ENCODE data around the gene TMEM163. TPM values are rescaled to one million over a fixed set of nuclear protein-coding genes. Genes with fewer than 3 reads are reported as not detected.
"Not testable (repeated sequence)": the region's sequence is repeated elsewhere in the genome, so short reads cannot be mapped to it uniquely, and the experiment has no call there.

TMEM163 gene
- total RNA-seq, 2 donors from 2014 or later, result 0.93 to 2.6 TPM

DNA sequence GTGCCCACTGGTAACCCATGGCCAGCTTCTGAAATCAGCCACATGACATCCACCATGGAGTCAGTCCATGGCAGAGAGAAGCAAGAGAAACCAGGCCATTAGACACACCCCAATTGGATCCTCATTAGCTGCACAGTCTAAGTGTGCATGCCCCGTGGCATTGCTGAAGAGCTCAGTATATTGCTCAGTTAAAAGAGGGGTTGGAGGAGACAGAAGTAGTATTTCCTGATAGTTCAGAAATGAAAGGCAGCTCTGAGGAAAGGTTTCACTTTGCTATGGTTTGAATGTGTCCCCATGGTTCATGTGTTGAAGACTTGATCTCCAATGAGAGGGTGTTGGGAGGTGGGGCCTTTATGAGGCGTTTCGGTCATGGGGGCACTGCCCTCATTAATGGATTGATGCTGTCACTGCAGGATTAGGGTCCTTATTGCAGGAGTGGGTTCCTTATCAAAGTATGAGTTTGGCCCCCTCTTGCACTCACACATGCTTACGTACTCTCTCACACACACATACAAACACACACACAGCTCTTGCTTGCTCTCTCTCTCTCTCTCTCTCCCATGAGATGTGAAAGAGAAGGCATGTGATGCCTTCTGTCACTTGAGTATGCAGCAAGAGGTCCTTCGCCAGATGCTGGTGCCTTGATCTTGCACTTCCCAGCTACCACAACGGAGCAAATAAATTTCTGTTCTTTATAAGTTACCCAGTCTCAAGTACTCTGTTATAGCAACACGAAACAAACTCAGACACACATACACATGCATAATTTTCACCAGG is 58.0 kb downstream of the TMEM163 start:
- ATAC-seq (peak in 1 of 2 donors; percentile 20), DNase-seq (ENCODE audit: low spot score) (no peak)
- Mint-ChIP-seq H3K4me1 (ENCODE audit: low read depth in 2 of 2) (peaks cover 32 to 37% of the 10 kb centered on the region in 2 donors), H3K27ac (no peak overlapping the region), H3K9me3 (no peaks in the 10 kb centered on the region), H3K27me3 (no peaks in the 10 kb centered on the region), H3K4me3 (no peak overlapping the region), H3K36me3 (no peaks in the 10 kb centered on the region)

DNA sequence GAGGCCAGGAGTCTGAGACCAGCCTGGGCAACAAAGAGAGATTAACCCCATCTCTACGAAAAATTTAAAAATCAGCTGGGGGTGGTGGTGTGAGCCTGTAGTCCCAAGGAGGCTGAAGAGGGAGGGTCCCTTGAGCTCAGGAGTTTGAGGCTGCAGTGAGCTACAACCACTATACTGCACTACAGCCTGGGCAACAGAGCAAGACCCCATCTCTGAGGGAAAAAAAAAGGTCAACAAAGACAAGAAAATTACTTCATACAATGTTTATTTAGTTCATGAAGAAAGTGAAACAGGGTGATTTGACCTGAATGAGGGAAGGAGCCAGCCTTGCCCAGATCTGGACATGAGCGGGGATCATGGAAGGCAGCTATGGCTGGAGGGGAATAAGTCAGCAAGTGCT is 59.1 kb downstream of the TMEM163 start:
- Mint-ChIP-seq H3K27me3 (no peaks in the 10 kb centered on the region), H3K4me1 (ENCODE audit: low read depth in 2 of 2) (peaks cover 22 to 32% of the 10 kb centered on the region in 2 donors), H3K4me3 (peak overlapping the region; percentile 14), H3K36me3 (no peaks in the 10 kb centered on the region), H3K27ac (peak overlapping the region; percentile 11 to 13), H3K9me3 (no peaks in the 10 kb centered on the region)
- DNase-seq (ENCODE audit: low spot score) (no peak), ATAC-seq (no peak)

DNA sequence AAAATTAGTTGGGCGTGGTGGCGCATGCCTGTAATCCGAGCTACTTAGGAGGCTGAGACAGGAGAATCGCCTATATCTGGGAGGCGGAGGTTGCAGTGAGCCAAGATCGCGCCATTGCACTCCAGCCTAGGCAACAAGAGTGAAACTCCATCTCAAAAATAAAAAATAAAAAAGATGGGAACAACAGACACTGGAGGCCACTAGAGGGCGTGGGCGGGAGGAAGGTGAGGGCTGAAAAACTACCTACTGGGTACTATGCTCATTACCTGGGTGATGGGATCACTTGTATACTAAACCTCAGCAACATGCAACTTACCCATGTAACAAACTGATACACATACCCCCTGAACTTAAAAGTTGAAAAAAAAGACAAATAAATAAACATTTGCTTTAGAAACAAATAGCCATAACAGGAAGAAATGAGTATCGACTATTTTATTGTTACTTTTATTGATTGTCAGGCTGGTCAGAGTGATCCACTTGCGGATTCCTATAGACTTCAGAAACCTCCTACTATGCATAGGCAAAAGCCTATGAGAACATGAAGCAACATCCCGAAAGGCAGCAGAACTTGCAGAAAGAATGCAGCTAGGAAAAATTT is 61.0 kb downstream of the TMEM163 start:
- DNase-seq (ENCODE audit: low spot score) (no peak), ATAC-seq (no peak)
- Mint-ChIP-seq H3K4me3 (no peak overlapping the region), H3K4me1 (ENCODE audit: low read depth in 2 of 2) (peaks cover 15 to 21% of the 10 kb centered on the region in 2 donors), H3K27ac (no peak overlapping the region), H3K27me3 (no peaks in the 10 kb centered on the region), H3K36me3 (no peaks in the 10 kb centered on the region), H3K9me3 (no peaks in the 10 kb centered on the region)

DNA sequence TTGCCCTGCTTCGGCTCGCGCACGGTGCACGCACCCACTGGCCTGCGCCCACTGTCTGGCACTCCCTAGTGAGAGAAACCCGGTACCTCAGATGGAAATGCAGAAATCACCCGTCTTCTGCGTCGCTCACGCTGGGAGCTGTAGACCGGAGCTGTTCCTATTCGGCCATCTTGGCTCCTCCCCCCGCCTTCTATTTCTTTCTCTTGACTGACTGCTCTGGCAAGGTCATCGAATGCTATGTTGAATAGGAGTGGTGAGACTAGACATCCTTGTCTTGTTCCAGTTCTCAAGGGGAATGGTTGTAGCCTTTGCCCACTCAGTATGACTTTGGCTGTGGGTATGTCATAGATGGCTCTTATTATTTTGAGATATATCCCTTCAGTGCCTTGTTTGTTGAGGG is 62.4 kb downstream of the TMEM163 start:
- H3K27me3 Mint-ChIP-seq; ATAC-seq; H3K36me3 Mint-ChIP-seq; H3K9me3 Mint-ChIP-seq; DNase-seq (ENCODE audit: low spot score); H3K4me3 Mint-ChIP-seq; H3K27ac Mint-ChIP-seq: not testable (repeated sequence)
- H3K4me1 Mint-ChIP-seq (ENCODE audit: low read depth in 2 of 2), result peaks cover 15 to 21% of the 10 kb centered on the region in 2 donors

DNA sequence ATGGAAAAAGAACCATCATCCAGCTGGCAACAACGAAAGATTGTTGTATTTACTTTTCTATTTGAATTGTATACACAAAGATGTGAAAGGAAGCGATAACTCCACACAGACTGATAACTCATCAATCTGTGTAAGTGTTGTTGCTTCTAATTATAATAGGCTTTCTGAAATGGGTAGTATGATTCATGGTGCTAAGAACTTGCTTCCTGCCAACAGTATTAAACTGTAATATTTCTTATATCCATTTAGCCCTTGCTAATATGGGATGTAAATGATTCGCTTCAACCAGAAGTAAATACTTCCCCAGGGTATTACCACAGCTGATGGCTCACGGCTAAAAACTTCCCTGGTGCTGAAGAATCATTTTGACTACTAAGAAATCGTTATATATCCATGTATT is 70.2 kb downstream of the TMEM163 start:
- ATAC-seq (no peak), DNase-seq (ENCODE audit: low spot score) (no peak)
- H3K4me1 Mint-ChIP-seq (ENCODE audit: low read depth in 2 of 2), result peaks cover 4 to 6% of the 10 kb centered on the region in 2 donors
- H3K9me3 Mint-ChIP-seq, result no peaks in the 10 kb centered on the region
- H3K27ac Mint-ChIP-seq, result peak overlapping the region in 1 of 2 donors; percentile 56
- H3K4me3 Mint-ChIP-seq, result no peak overlapping the region
- H3K27me3 Mint-ChIP-seq, result peaks cover 0 to 3% of the 10 kb centered on the region in 2 donors
- H3K36me3 Mint-ChIP-seq, result peaks cover 4% of the 10 kb centered on the region

DNA sequence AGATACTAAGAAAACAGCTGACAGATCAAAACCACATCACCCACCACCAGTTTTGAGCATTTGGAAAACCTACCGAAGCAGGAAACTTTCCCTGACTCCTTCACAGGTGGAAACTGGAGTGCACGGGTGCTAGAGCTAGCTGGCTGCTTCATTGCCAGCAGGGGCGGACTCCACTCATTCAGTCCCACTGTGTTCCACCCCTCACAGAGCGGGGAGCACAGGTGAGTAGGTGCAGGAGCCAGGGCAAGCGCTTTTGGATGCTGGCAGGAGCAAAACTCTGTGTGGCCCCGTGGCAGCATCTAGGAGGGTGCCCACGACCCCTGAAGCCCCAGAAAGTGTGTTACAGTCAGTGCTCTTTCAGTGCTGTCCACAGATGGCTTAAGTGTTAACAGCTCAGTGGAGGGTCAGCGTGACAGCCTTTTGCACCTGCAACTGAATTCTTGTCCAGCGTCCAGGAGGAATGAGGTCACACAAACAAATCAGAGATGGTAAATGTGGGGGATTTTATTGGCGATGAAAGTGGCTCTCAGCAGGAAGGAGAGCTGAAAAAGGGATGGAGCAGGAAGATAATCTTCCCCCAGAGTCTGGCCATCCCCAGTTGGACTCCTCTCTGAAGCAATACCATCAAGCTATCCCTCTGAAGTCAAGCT is 71.1 kb downstream of the TMEM163 start:
- DNase-seq (ENCODE audit: low spot score) (no peak), ATAC-seq (no peak)
- Mint-ChIP-seq H3K36me3 (peaks cover 4% of the 10 kb centered on the region), H3K4me3 (no peak overlapping the region), H3K4me1 (ENCODE audit: low read depth in 2 of 2) (peaks cover 5 to 6% of the 10 kb centered on the region in 2 donors), H3K9me3 (no peaks in the 10 kb centered on the region), H3K27ac (no peak overlapping the region), H3K27me3 (peaks cover 0 to 3% of the 10 kb centered on the region in 2 donors)

DNA sequence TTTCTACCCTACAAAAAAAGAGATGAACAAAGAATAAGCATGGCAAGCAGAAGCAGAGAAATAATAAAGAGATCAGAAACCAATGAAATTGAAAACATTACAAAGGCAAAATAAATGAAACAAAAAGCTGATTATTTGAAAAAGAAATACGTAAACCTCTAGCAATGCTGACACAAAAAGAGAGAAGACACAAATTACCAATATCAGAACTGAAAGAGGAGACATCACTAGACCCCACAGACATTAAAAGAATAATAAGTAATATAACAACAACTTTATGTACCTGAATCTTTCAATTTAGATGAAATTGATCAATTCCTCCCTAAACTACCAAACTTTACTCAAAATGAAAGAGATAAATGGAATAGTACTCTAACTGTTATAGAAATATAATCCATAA is 75.9 kb downstream of the TMEM163 start:
- Mint-ChIP-seq H3K27ac (no peak overlapping the region), H3K4me1 (ENCODE audit: low read depth in 2 of 2) (peaks cover 6 to 30% of the 10 kb centered on the region in 2 donors), H3K36me3 (no peaks in the 10 kb centered on the region), H3K9me3 (no peaks in the 10 kb centered on the region), H3K27me3 (peaks cover 0 to 4% of the 10 kb centered on the region in 2 donors), H3K4me3 (peak overlapping the region; percentile 10)
- no peak for DNase-seq (ENCODE audit: low spot score)
- peak in 1 of 2 donors; percentile 52 for ATAC-seq

DNA sequence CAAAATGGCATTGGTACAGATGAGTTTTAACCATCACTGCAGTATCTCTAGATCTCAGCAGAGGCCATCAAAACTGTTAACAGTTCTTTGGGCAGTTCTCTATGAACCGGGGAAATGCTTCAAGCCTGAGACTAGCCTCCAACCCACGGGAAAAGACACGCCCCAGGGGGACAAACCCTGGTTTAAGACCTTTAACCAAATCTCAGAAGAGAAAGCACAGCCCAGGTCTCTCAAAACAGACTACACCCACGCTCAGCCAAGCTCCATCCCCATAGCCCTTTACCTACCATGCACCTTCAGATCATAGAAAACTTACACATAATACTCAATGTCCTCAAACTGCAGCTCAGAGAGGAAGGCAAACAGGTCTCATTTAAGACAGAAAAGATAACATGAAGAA is 78.3 kb downstream of the TMEM163 start:
- no peaks in the 10 kb centered on the region for H3K36me3 Mint-ChIP-seq
- peaks cover 0 to 5% of the 10 kb centered on the region in 2 donors for H3K27me3 Mint-ChIP-seq
- no peaks in the 10 kb centered on the region for H3K9me3 Mint-ChIP-seq
- no peak for ATAC-seq
- DNase-seq (ENCODE audit: low spot score), result no peak
- H3K4me3 Mint-ChIP-seq, result no peak overlapping the region
- H3K4me1 Mint-ChIP-seq (ENCODE audit: low read depth in 2 of 2), result peaks cover 4 to 35% of the 10 kb centered on the region in 2 donors
- no peak overlapping the region for H3K27ac Mint-ChIP-seq

DNA sequence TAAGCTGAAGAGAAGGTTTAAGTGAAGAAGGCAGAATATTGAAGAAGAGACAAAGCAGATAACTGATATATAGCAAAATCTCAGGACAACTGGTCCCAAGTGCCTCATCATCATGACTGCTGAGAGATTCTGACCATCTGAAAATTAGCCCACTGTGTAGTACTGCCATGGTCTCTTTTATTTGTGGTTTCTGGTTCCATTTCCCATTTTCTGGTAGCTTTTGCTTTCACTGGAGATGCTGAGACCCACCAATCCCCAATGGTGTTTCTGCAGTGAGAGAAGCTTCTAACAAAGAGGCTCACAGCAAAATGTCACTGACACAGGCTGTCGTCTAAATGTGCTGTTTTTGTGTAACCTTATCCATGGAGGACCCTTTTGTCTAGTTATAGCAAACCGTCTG is 79.5 kb downstream of the TMEM163 start:
- no peak for ATAC-seq
- Mint-ChIP-seq H3K27ac (no peak overlapping the region), H3K4me3 (no peak overlapping the region), H3K27me3 (peaks cover 0 to 7% of the 10 kb centered on the region in 2 donors), H3K9me3 (no peaks in the 10 kb centered on the region), H3K4me1 (ENCODE audit: low read depth in 2 of 2) (peaks cover 4 to 38% of the 10 kb centered on the region in 2 donors), H3K36me3 (no peaks in the 10 kb centered on the region)
- no peak for DNase-seq (ENCODE audit: low spot score)

DNA sequence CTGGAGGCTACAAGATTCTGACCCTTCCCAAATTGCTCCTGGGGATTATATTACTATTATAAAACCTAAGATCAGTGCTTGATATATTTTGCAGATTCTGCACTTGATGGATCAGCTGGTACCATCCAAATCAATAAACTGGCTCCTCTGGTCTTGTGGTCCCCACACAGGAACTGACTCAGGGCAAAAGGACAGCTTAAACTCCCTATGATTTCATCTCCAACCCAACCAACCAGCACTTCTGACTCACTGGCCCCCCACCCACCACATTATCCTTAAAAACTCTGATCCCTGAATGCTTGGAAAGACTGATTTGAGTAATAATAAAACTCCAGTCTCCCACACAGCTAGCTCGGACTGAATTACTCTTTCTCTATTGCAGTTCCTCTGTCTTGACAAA is 82.1 kb downstream of the TMEM163 start:
- ATAC-seq (no peak), DNase-seq (ENCODE audit: low spot score) (no peak)
- Mint-ChIP-seq H3K27me3 (peaks cover 0 to 7% of the 10 kb centered on the region in 2 donors), H3K36me3 (no peaks in the 10 kb centered on the region), H3K4me1 (ENCODE audit: low read depth in 2 of 2) (peaks cover 6 to 37% of the 10 kb centered on the region in 2 donors), H3K9me3 (no peaks in the 10 kb centered on the region), H3K4me3 (no peak overlapping the region), H3K27ac (no peak overlapping the region)

DNA sequence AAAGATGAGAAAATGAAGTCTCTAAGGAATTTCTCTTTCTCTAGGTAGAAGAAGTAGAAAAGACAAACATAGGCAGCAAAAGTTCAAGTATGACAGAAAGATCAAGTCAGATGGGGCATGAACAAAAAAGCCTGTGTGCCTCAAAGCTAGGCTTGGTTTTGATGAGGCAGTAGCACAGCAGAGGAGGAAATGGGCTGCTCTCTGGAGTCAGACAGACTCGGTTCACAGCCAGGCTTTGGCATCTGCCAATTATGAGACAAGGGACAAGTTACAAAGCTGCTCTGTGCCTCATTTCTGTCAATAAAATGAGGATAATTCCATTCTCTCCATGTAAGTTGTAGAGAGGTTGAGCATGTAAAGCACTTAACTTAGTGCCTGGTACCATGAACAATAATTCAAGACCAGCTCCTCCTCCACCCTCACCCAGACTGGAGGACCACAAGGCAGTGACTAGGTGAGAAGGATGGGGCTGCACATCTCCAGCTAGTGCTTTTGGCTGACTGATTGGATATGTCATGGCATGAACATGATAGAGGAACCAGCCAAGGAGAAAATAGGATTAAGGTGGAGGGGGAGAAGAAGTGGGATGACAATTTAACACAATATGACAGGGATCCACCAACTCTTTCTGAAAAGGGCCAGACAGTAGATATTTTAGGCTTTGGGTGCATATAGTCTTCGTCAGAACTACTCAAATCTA is 84.6 kb downstream of the TMEM163 start:
- H3K9me3 Mint-ChIP-seq, result no peaks in the 10 kb centered on the region
- H3K4me3 Mint-ChIP-seq, result no peak overlapping the region
- no peak overlapping the region for H3K27ac Mint-ChIP-seq
- peaks cover 0 to 7% of the 10 kb centered on the region in 2 donors for H3K27me3 Mint-ChIP-seq
- H3K4me1 Mint-ChIP-seq (ENCODE audit: low read depth in 2 of 2), result peaks cover 11 to 34% of the 10 kb centered on the region in 2 donors
- ATAC-seq (no peak), DNase-seq (ENCODE audit: low spot score) (no peak)
- no peaks in the 10 kb centered on the region for H3K36me3 Mint-ChIP-seq

DNA sequence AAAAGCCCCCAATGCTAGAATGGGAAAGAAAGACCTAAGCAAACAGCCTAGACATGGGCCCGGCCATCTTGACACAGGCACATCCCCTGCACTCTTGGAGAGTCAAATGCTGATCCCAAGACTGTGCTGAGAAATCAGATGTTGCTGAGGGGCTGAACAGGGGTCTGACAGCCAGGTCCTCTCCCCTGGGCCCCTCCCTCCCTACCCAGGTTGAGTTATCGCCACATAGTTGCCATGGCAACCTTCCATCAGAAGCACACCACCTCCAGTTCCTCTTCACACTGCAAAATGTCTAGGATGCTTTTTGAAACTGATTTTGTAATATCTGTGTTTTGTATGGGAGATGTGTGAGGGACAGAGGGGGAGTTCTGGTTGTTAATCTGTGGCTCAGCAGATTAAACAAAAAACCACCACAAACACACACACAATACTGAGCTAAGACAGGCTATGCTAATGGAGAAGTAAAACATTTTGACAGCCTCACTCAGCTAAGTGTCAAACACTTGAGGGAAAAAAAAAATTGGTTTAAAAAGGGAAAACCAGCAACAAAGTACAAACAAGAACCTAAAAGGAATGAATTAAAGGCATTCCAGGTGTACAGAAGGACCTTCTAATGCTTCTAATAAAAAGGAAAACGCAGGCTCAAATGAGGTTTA is 88.2 kb downstream of the TMEM163 start:
- Mint-ChIP-seq H3K4me1 (ENCODE audit: low read depth in 2 of 2) (peaks cover 7 to 17% of the 10 kb centered on the region in 2 donors), H3K9me3 (no peaks in the 10 kb centered on the region), H3K27ac (no peak overlapping the region), H3K4me3 (no peak overlapping the region), H3K36me3 (peaks cover 5% of the 10 kb centered on the region), H3K27me3 (peaks cover 0 to 5% of the 10 kb centered on the region in 2 donors)
- DNase-seq (ENCODE audit: low spot score), result no peak
- ATAC-seq, result no peak

DNA sequence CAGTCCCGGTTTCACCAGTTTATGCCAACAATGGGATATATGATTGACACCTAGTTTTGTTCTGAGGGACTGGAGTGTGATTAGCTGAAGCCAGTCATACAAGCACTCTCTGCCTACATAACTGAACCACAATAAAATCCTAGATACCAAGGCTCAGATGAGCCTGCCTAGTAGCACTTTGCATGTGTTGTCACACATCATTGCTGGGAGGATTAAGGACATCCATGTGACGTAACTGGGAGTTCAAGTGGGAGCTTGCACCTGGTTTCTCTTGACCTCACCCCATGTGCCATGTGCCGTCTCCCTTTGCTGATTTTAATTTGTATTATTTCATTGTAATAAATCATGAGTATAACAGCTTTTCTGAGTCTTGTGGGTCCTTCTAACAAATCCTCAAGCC is 90.3 kb downstream of the TMEM163 start:
- no peak overlapping the region for H3K4me3 Mint-ChIP-seq
- H3K36me3 Mint-ChIP-seq, result peaks cover 13% of the 10 kb centered on the region
- H3K9me3 Mint-ChIP-seq, result no peaks in the 10 kb centered on the region
- peaks cover 0 to 2% of the 10 kb centered on the region in 2 donors for H3K27me3 Mint-ChIP-seq
- H3K27ac Mint-ChIP-seq, result no peak overlapping the region
- no peak for DNase-seq (ENCODE audit: low spot score)
- H3K4me1 Mint-ChIP-seq (ENCODE audit: low read depth in 2 of 2), result peaks cover 11 to 17% of the 10 kb centered on the region in 2 donors
- ATAC-seq, result peak in 1 of 2 donors; percentile 37
